Measurements from ENCODE around the gene PLTP.
"Not testable (repeated sequence)": the region's sequence is repeated elsewhere in the genome, so short reads cannot be mapped to it uniquely, and the experiment has no call there.

Gene PLTP

DNA sequence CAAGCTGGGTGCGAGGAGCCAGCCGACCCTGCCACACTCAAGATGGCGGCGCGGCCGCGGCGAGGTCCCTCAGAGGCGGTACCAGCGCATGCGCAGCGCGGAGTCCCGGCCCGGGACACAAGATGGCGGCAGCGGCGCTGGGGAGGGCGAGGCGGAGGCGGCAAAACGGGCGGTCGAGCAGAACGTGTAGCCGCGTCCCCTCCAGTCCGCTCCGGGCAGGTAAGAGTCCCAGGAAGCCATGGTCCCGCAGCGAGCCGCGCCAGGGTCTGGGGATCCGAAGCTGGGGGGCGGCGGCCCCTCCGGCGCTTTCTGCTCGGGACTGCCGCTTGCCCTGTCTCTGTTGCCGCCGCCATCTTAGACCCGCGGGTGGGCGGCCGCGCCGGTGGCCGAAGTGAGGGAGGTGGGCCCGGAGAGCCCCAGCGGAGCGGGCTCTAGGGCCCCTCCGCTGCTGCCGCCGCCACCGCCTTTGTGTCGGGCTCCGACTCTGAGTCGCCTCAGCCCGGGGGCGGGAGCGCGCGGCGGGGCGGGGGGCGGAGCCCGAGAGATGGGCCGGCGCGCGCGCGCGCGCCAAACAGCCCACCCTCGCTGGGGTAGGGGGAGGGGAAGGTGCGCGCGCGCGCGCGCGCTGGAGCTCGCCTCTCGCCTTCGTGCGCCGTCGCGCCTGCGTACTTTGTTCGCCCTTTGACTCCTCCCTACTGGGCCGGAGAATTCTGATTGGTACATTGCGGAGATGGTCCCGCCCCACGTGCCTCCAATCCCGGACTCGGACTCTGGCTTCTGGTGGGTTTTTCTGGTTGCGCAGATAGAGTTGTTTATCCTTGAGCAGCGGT is 22.8 kb upstream of the PLTP start, which contains the start of gene PCIF1:
Gene PCIF1 (plus strand): TSS at position 98 of the 830 bp plus-strand sequence. CDS start 4,317 bp downstream, outside the sequence.
- peaks cover 31% of the 10 kb centered on the region for H3K36me3 Mint-ChIP-seq (ENCODE audit: low read depth)
- H3K27me3 Mint-ChIP-seq (ENCODE audit: low read depth), result no peaks in the 10 kb centered on the region
- peak within 1 kb of the TSS; percentile 98 for H3K4me3 Mint-ChIP-seq
- DNase-seq (ENCODE audit: low spot score), result peak; percentile 97
- peak within 1 kb of the TSS; percentile 98 for H3K27ac Mint-ChIP-seq
- H3K4me1 Mint-ChIP-seq (ENCODE audit: low read depth), result peaks cover 23% of the 10 kb centered on the region
- no peaks in the 10 kb centered on the region for H3K9me3 Mint-ChIP-seq

DNA sequence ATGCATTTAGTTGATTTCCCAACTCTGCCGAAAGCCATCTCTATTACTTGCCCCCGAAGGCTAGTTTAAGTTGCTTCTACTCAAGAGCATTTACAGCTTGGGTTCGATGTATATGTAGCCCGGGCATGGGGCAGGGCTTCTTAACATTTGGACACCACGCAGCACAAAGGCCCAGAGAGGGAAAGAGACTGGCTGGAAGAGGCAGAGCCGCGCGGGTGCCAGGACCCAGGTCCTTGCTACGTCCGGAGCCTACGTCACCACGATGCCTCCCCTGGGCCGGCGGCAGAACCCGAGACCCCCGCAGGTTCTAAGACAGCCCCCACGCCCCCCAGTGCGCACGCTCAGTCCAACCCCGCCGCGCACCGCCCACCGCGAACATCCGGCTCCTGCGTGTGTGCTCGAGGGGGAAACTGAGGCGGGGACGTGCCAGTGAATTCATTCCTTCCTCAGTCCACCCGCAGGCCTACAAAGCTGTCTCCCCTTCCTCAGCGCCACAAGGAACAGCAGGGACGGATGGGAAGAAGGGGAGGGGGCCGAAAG is 22.2 kb upstream of the PLTP start:
- H3K27me3 Mint-ChIP-seq (ENCODE audit: low read depth), result no peaks in the 10 kb centered on the region
- DNase-seq (ENCODE audit: low spot score), result no peak
- no peaks in the 10 kb centered on the region for H3K9me3 Mint-ChIP-seq
- peak overlapping the region; percentile 98 for H3K4me3 Mint-ChIP-seq
- H3K27ac Mint-ChIP-seq, result peak overlapping the region; percentile 98
- peaks cover 25% of the 10 kb centered on the region for H3K36me3 Mint-ChIP-seq (ENCODE audit: low read depth)
- peaks cover 23% of the 10 kb centered on the region for H3K4me1 Mint-ChIP-seq (ENCODE audit: low read depth)

DNA sequence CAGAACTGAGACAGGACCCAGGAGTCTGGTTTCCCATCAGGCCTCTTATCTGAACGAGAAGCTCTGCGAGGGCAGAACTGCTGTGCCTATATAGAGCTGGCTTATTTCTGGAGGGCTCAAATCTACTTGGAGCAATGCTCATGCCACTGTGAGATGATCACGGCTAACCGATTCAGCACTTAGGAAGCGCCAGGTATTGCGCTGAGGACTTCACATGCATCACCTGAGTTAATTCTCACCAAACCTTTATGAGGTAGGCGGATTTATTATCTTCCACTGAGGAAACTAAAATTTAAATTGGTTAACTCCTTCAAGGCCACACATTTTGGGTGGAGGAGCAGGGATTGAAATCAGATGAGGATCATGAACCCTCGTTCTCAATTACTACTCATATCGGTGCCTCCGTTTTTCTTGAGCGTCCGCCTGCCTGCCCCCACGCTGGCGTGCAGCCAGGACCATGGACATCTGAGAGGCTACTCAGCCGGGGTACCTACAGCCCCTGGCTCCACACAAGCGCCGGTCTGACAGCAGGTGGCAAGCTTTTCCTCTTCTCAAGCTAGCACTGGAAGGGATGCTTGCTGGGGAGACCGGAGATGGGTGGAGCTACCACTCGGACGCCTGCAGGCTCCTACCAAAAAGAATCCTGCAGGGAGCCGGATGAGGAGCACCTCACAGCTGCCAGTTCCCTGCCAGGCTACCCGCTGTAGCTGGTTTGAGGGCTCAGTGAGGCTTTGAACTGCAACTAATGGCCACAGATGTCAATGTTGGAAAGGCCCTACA is 21.5 kb upstream of the PLTP start:
- Mint-ChIP-seq H3K4me3 (peak overlapping the region; percentile 98), H3K27ac (peak overlapping the region; percentile 98), H3K9me3 (no peaks in the 10 kb centered on the region), H3K27me3 (ENCODE audit: low read depth) (no peaks in the 10 kb centered on the region), H3K4me1 (ENCODE audit: low read depth) (peaks cover 22% of the 10 kb centered on the region), H3K36me3 (ENCODE audit: low read depth) (peaks cover 22% of the 10 kb centered on the region)
- peak; percentile 67 for DNase-seq (ENCODE audit: low spot score)

DNA sequence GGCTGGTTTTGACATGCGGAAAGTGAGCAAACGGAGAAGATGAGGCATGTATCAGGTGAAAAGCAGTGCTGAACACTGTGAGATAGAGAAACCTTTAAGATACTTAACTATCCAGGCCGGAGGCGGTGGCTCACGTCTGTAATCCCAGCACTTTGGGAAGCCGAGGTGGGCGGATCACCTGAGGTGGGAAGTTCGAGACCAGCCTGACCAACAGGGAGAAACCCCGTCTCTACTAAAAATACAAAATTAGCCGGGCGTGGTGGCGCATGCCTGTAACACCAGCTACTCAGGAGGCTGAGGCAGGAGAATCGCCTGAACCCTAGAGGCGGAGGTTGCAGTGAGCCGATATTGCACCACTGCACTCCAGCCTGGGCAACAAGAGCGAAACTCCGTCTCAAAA is 19.7 kb upstream of the PLTP start:
- not testable (repeated sequence) for DNase-seq (ENCODE audit: low spot score); H3K9me3 Mint-ChIP-seq; H3K4me3 Mint-ChIP-seq; H3K4me1 Mint-ChIP-seq (ENCODE audit: low read depth); H3K27me3 Mint-ChIP-seq (ENCODE audit: low read depth); H3K27ac Mint-ChIP-seq; H3K36me3 Mint-ChIP-seq (ENCODE audit: low read depth)

DNA sequence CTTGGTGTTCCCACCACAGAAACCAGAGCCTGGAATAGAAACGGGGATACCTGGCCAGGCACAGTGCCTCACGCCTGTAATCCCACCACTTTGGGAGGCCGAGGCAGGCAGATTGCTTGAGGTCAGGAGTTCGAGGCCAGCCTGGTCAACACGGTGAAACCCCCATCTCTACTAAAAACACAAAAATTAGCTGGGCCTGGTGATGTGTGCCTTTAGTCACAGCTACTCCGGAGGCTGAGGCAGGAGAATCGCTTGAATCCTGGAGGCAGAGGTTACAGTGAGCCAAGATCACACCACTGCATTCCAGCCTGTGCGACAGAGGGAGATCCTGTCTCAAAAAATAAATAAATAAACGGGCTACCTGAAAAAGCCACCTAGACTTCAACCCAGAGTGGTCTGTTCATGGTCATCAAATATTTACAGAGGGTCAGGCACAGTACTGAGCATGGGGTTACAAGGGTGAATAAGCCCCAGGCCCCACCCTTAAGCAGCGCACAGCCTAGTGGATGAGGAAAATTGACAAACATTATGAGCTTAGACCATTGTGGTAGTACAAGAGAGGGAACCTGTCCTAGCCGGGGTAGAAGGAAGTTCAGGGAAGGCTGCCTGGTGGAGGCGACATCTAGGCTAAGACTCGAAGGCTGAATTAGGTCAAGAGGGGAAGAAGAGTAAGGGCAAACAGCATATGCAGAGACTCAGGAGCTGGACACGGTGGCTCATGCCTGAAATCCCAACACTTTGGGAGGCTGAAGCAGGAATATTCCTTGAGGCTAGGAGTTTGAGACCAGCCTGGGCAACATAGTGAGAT is 15.3 kb upstream of the PLTP start:
- H3K4me1 Mint-ChIP-seq (ENCODE audit: low read depth), result no peaks in the 10 kb centered on the region
- H3K27me3 Mint-ChIP-seq (ENCODE audit: low read depth), result peaks cover 3% of the 10 kb centered on the region
- no peaks in the 10 kb centered on the region for H3K36me3 Mint-ChIP-seq (ENCODE audit: low read depth)
- H3K9me3 Mint-ChIP-seq, result no peaks in the 10 kb centered on the region
- no peak overlapping the region for H3K27ac Mint-ChIP-seq
- DNase-seq (ENCODE audit: low spot score), result no peak
- no peak overlapping the region for H3K4me3 Mint-ChIP-seq

DNA sequence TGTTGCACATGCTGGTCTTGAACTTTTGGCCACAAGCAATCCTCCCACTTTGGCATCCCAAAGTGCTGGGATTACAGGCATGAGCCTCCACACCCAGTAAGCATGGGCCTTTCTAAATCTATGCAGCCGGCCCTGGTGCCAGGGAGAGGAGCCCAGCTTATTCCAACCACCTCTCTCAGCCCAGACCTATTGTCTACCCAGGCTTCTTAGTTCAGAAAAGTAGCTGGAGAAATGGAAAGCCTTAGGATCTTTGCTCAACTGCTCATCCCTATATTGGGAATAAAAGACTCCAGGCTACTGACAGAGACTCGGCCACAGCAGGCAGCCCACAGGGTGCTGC is 14.7 kb upstream of the PLTP start:
- no peaks in the 10 kb centered on the region for H3K9me3 Mint-ChIP-seq
- H3K4me3 Mint-ChIP-seq, result no peak overlapping the region
- no peaks in the 10 kb centered on the region for H3K36me3 Mint-ChIP-seq (ENCODE audit: low read depth)
- H3K27me3 Mint-ChIP-seq (ENCODE audit: low read depth), result peaks cover 8% of the 10 kb centered on the region
- no peak overlapping the region for H3K27ac Mint-ChIP-seq
- H3K4me1 Mint-ChIP-seq (ENCODE audit: low read depth), result no peaks in the 10 kb centered on the region
- DNase-seq (ENCODE audit: low spot score), result no peak

DNA sequence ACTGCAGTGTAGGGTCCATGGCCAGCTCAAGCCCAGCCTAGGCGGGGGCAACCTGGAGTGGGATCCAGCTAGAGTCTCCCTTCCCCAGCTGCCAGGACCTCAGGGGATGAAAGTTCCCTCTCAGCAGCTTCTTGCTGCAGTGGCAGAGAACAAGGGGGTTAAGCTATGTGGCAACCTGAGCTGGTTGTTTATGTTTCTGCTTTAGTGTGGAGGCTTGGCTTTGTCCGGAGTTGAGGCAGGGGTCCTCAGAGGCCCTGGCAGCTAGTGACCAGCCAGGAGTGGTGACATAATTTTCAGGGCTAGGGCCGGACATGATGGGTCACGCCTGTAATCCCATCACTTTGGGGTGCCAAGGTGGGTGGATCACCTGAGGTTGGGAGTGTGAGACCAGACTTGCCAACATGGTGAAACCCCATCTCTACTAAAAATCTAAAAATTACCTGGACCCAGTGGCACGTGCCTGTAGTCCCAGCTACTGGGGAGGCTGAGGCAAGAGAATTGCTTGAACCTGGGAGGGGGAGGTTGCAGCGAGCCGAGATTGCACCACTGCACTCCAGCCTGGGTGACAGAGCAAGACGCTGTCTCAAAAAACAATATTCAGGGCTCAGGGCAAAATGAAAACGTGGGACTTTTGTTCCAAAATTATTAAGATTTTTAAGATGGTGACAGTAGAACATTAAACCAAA is 14.0 kb upstream of the PLTP start:
- H3K4me1 Mint-ChIP-seq (ENCODE audit: low read depth), result no peaks in the 10 kb centered on the region

DNA sequence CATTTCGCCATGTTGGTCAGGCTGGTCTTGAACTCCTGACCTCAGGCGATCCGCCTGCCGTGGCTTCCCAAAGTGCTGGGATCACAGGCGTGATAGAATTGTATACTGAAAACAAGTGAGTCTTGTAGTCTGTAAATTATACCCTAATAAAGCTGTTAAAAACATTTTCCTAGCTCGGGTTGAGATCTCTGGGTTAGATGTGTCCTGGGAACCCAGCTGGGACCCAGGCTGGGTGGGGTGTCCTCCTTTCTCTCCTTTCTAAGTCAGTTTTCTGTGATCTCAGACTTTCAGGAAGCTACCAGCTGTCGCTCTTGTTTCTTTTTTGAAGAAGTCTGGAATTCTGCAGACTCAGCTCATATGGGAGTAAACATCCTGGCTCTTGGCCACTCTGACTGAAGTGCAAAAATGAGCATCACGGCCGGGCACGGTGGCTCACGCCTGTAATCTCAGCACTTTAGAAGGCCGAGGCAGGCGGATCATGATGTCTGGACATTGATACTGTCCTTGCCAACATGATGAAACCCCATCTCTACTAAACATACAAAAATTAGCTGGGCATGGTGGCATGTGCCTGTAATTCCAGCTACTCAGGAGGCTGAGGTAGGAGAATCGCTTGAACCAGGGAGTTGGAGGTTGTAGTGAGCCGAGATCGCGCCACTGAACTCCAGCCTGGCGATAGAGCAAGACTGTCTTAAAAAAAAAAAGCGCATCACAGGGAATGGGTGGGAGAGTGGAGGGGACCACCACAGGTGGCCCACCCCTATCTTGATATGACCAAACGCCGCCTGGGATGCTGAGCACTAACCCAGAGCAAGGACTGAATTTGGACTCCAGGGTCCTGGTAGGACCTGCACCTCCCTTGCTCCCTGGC is 12.7 kb upstream of the PLTP start:
- DNase-seq (ENCODE audit: low spot score), result no peak
- no peaks in the 10 kb centered on the region for H3K36me3 Mint-ChIP-seq (ENCODE audit: low read depth)
- no peak overlapping the region for H3K27ac Mint-ChIP-seq
- H3K4me3 Mint-ChIP-seq, result no peak overlapping the region
- H3K27me3 Mint-ChIP-seq (ENCODE audit: low read depth), result peaks cover 24% of the 10 kb centered on the region
- no peaks in the 10 kb centered on the region for H3K9me3 Mint-ChIP-seq
- H3K4me1 Mint-ChIP-seq (ENCODE audit: low read depth), result no peaks in the 10 kb centered on the region

More for the DNA sequence above, 14.0 kb upstream of the PLTP start:
- no peak overlapping the region for H3K27ac Mint-ChIP-seq
- DNase-seq (ENCODE audit: low spot score), result no peak
- H3K9me3 Mint-ChIP-seq, result no peaks in the 10 kb centered on the region
- no peaks in the 10 kb centered on the region for H3K36me3 Mint-ChIP-seq (ENCODE audit: low read depth)
- peaks cover 14% of the 10 kb centered on the region for H3K27me3 Mint-ChIP-seq (ENCODE audit: low read depth)
- no peak overlapping the region for H3K4me3 Mint-ChIP-seq

DNA sequence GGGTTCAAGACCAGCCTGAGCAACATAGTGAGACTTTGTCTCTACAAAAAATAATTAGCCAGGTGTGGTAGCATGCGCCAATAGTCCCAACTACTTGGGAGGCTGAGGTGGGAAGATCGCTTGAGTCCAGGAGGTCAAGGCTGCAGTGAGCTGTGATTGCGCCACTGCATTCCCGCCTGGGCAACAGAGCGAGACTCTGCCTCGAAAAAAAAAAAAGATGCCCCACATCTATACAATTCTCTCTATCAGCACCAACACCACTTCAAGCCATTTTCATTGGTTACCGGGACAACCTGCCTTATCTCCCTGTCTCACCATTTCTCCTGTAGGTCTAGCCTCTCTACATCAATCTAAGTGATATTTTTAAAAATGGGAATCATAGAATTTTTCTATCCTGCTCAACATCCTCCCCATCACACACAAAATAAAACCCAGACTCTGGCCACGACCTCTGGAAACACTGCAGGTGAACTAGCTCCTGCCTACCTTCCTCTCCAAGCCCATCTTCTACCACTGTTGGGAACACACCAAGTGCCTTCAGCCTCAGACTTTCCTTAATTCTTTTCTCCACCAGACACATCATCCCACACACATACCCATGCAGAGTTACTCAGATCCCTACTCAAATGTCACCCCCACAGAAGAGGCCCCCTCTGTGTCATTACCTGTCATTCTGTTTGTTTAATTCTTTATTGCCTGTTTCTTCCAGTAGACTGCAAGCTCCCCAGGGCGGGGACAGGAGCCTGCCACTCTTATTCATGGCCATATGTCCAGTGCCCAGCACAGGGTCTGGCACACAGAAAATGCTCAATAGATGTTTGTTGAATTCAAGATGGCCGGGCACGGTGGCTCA is 9.6 kb upstream of the PLTP start:
- DNase-seq (ENCODE audit: low spot score), result no peak
- peaks cover 30% of the 10 kb centered on the region for H3K27me3 Mint-ChIP-seq (ENCODE audit: low read depth)
- no peak overlapping the region for H3K4me3 Mint-ChIP-seq
- no peaks in the 10 kb centered on the region for H3K36me3 Mint-ChIP-seq (ENCODE audit: low read depth)
- H3K9me3 Mint-ChIP-seq, result no peaks in the 10 kb centered on the region
- no peaks in the 10 kb centered on the region for H3K4me1 Mint-ChIP-seq (ENCODE audit: low read depth)
- no peak overlapping the region for H3K27ac Mint-ChIP-seq

DNA sequence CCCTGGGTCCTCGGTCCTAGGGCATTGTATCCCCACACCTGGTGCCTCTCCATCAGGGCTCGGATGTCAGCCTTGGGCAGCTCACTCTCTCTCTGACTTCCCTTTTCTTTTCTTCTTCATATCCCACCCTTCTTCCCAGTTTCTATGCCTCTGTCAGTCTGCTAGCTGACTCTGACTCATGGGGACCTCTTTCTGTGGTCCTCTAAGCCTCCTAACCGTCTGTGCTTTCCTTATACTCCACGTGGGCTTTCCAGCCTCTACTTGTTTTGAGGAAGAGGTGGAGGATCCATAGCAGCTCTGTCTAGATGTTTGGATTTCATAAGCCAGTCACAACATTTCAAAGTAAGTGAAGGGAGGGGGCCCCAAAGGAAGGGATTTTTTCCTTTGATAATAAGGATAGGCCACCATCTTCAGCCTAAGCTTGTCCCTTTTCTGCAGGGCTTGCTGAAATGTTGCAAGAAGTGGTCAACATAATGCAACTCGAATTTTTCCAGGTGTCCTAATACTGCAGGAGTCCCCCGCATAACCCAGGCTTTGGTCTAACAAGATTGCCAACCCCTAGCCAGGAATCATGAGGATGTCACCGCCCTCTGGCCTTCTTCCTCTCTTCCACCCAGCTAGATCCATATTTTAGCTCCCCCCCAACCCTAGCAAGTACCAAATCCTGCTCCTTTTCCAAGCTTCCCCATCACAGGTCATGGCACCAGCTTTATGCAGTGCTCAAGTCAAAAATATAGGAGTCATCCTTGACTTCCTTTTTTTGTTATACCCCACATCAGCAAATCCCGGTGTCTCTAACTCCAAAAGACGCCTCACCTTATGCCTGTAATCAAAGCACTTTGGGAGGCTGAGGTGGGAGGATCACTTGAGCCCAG is 8.7 kb upstream of the PLTP start:
- no peak overlapping the region for H3K4me3 Mint-ChIP-seq
- no peaks in the 10 kb centered on the region for H3K4me1 Mint-ChIP-seq (ENCODE audit: low read depth)
- H3K9me3 Mint-ChIP-seq, result no peaks in the 10 kb centered on the region
- DNase-seq (ENCODE audit: low spot score), result no peak
- no peak overlapping the region for H3K27ac Mint-ChIP-seq
- peaks cover 34% of the 10 kb centered on the region for H3K27me3 Mint-ChIP-seq (ENCODE audit: low read depth)
- H3K36me3 Mint-ChIP-seq (ENCODE audit: low read depth), result no peaks in the 10 kb centered on the region
